Fibroblast of lung (primary cell): ENCODE data around the gene TMEM120B. TPM values are rescaled to one million over a fixed set of nuclear protein-coding genes. Genes with fewer than 3 reads are reported as not detected.

Experiments used
- DNase-seq, 2 donors: peaks; one replicate each; pipeline versions ENCODE4 v3.0.0 to v3.0.0-alpha.2; 2010; ENCODE audit warnings: low read depth in 2 of 2
- H2AFZ ChIP-seq: 2 replicates; pipeline ENCODE4 v1.5.1; 2012; ENCODE audit warnings: low read length, control low read depth, inconsistent platforms
- H3K27ac ChIP-seq: 2 replicates; pipeline ENCODE4 v1.5.1; 2011; ENCODE audit warnings: low read length, control low read depth; ENCODE audit not compliant: insufficient read depth
- H3K27me3 ChIP-seq: 2 replicates; pipeline ENCODE4 v1.5.1; 2011; ENCODE audit warnings: mild to moderate bottlenecking, low read length; ENCODE audit not compliant: control insufficient read depth, insufficient read depth
- H3K36me3 ChIP-seq: 2 replicates; pipeline ENCODE4 v1.5.1; 2011; ENCODE audit warnings: low read length; ENCODE audit not compliant: control insufficient read depth, insufficient read depth
- H3K4me1 ChIP-seq: 2 replicates; pipeline ENCODE4 v1.5.1; 2011; ENCODE audit warnings: low read length; ENCODE audit not compliant: control insufficient read depth, insufficient read depth; ENCODE audit errors: extremely low read depth
- H3K4me2 ChIP-seq: 2 replicates; pipeline ENCODE4 v1.5.1; 2011; ENCODE audit warnings: low read length, control low read depth; ENCODE audit not compliant: insufficient read depth; ENCODE audit errors: extremely low read depth
- H3K4me3 ChIP-seq, 4 experiments: fragments of 200-600 bp in 1 of 4; sonication (generic) in 1 of 4; replicated peaks in 1 of 4; 2 replicates each; pipeline ENCODE4 v1.5.1; 2011 to 2016; ENCODE audit warnings: low read length in 4 of 4, low read depth in 3 of 4, mild to moderate bottlenecking in 3 of 4, control low read depth in 2 of 4, inconsistent platforms in 1 of 4, mixed read lengths in 1 of 4; ENCODE audit not compliant: insufficient read depth in 1 of 4; ENCODE audit errors: control extremely low read depth in 1 of 4
- H3K79me2 ChIP-seq: 2 replicates; pipeline ENCODE4 v1.5.1; 2012; ENCODE audit warnings: mild to moderate bottlenecking, low read length, inconsistent platforms; ENCODE audit not compliant: control insufficient read depth, insufficient read depth
- H3K9ac ChIP-seq: 2 replicates; pipeline ENCODE4 v1.5.1; 2011; ENCODE audit warnings: mild to moderate bottlenecking, low read length, control low read depth; ENCODE audit not compliant: insufficient read depth
- H3K9me3 ChIP-seq: 2 replicates; pipeline ENCODE4 v1.5.1; 2012; ENCODE audit warnings: low read depth, low read length; ENCODE audit not compliant: control insufficient read depth, insufficient read depth
- H4K20me1 ChIP-seq: 2 replicates; pipeline ENCODE4 v1.5.1; 2011; ENCODE audit warnings: low read length; ENCODE audit not compliant: control insufficient read depth, insufficient read depth; ENCODE audit errors: extremely low read depth
- CTCF ChIP-seq, 2 donors: IDR thresholded peaks in 1 of 2; conservative IDR thresholded peaks in 1 of 2; 1 replicate in 1 of 2; 2 replicates in 1 of 2; pipeline ENCODE4 v1.5.1; 2011 to 2012; ENCODE audit warnings: low read length in 2 of 2, control low read depth in 1 of 2, inconsistent platforms in 1 of 2, low read depth in 1 of 2, mild to moderate bottlenecking in 1 of 2
- EZH2 ChIP-seq: IDR thresholded peaks from 2 replicates; pipeline ENCODE4 v1.5.1; 2012; ENCODE audit warnings: low read length, control low read depth, mild to moderate bottlenecking; ENCODE audit errors: missing control alignments
- polyA plus RNA-seq, 2 donors: library from polyadenylated mRNA; depleted of rRNA in 1 of 2; stranded (reverse) in 1 of 2; unstranded in 1 of 2; fragments of >200 nt; gene quantifications; 2 replicates each; pipeline ENCODE4 v1.2.1, GENCODE V29; 2011 to 2012; ENCODE audit warnings: missing spikeins in 1 of 2
- total RNA-seq: library from RNA; depleted of rRNA; stranded (reverse); fragments of >200 nt; gene quantifications from 2 replicates; pipeline ENCODE4 v1.2.1, GENCODE V29; 2014

The TMEM120B gene
- total and polyA plus RNA-seq, 2 donors (not counting 1 experiment from before 2014, with no cell fraction given): 8.6 TPM

GRCh38 chr12:121797937-121798786, 85.6 kb downstream of the TMEM120B start:
- DNase-seq: peak; percentile 59 to 74
- H3K79me2 ChIP-seq: peaks cover 42% of the 10 kb centered on the region

GRCh38 chr12:121798787-121799155, 86.2 kb downstream of the TMEM120B start:
- no peak for TF ChIP-seq CTCF (conservative IDR thresholded peaks at IDR 0.05 in 1 of 2, IDR thresholded peaks at IDR 0.05 in 1 of 2; ENCODE audit: low read depth in 1 of 2, low read length in 2 of 2)
- H3K27ac ChIP-seq: peak overlapping the region; percentile 87
- peak overlapping the region; percentile 99 for H3K4me2 ChIP-seq
- H3K9me3 ChIP-seq: no peaks in the 10 kb centered on the region
- H3K9ac ChIP-seq: no peak overlapping the region
- no peak for DNase-seq
- H4K20me1 ChIP-seq: no peaks in the 10 kb centered on the region
- H3K4me3 ChIP-seq: peak overlapping the region; percentile 31 to 67 (median 44)
- no peaks in the 10 kb centered on the region for H3K27me3 ChIP-seq
- H2AFZ ChIP-seq: no peak overlapping the region
- peaks cover 42% of the 10 kb centered on the region for H3K79me2 ChIP-seq
- H3K4me1 ChIP-seq: peaks cover 43% of the 10 kb centered on the region
- peaks cover 10% of the 10 kb centered on the region for H3K36me3 ChIP-seq

More at GRCh38 chr12:121797937-121798786, 85.6 kb downstream of the TMEM120B start:
- H2AFZ ChIP-seq: no peak overlapping the region
- H3K4me3 ChIP-seq: peak overlapping the region; percentile 31 to 67 (median 44)
- H3K4me2 ChIP-seq: peak overlapping the region; percentile 99
- peaks cover 10% of the 10 kb centered on the region for H3K36me3 ChIP-seq
- H3K27ac ChIP-seq: peak overlapping the region; percentile 87
- H3K4me1 ChIP-seq: peaks cover 43% of the 10 kb centered on the region
- no peaks in the 10 kb centered on the region for H4K20me1 ChIP-seq
- H3K9ac ChIP-seq: peak overlapping the region; percentile 32
- TF ChIP-seq CTCF (conservative IDR thresholded peaks at IDR 0.05 in 1 of 2, IDR thresholded peaks at IDR 0.05 in 1 of 2; ENCODE audit: low read depth in 1 of 2, low read length in 2 of 2) (no peak), EZH2 (no peak)
- no peaks in the 10 kb centered on the region for H3K9me3 ChIP-seq
- no peaks in the 10 kb centered on the region for H3K27me3 ChIP-seq

- Histone ChIP-seq H4K20me1 (no peaks in the 10 kb centered on the region), H3K4me1 (peaks cover 42% of the 10 kb centered on the region), H3K4me2 (peak overlapping the region; percentile 99), H3K9me3 (no peaks in the 10 kb centered on the region), H3K4me3 (peak overlapping the region; percentile 46 to 67 (median 52)), H3K9ac (peak overlapping the region; percentile 87), H3K79me2 (peaks cover 42% of the 10 kb centered on the region), H3K36me3 (peaks cover 10% of the 10 kb centered on the region), H2AFZ (no peak overlapping the region), H3K27ac (peak overlapping the region; percentile 97), H3K27me3 (no peaks in the 10 kb centered on the region)
- DNase-seq: peak; percentile 89 to 92
- TF ChIP-seq CTCF (conservative IDR thresholded peaks at IDR 0.05 in 1 of 2, IDR thresholded peaks at IDR 0.05 in 1 of 2; ENCODE audit: low read depth in 1 of 2, low read length in 2 of 2) (no peak), EZH2 (no peak)
These were observed 86.7 kb downstream of the TMEM120B start for GRCh38 chr12:121799156-121799841.
